Measurements from ENCODE around the gene SORCS2. TPM values are rescaled to one million over a fixed set of nuclear protein-coding genes. Genes with fewer than 3 reads are reported as not detected.

SORCS2 gene
- total RNA-seq, 4 donors from 2014 or later = 0.26 to 17.1 (median 2.9) TPM

DNA sequence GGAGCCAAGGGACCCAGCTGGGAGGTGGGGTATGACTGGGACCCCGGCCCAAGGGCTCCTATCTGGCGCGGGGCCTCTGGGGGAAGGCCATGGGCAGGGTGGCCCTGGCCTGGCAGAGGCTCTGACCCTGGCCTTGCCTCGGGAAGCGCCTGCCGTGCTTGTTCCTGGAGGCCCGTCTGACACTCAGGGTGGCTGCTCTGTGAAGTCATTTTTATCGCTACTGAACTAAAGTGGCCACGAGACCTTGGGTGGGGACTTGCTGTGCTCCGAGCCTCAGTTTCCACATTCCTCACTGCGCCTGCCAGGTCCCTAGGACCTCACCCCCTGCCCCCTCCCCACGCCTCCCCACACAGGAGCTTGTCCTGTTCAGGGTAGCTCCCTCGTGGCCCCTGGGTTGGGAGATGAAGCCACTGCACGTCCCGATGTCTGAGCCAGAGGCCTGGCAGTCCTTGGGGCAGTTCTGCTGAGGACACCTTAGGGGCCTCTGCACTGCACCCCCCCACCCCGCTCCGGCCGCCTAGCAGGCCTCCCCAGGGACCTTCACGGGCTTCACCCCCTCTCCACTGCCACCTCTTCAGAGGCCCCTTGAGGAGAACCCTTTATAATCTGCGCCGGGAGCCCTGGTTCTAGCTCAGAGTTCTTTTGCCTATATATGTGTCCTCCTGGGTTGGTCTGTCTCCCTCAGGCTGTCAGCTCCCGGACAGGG lies 639 bp upstream of the SORCS2 start:
- H3K4me1 ChIP-seq = peaks cover 0 to 6% of the 10 kb centered on the region in 2 donors

GRCh38 chr4:7193030-7193958 lies 956 bp downstream of the SORCS2 start:
- intact Hi-C loops (cut with DNase I; ENCODE audit: low total_unique reads) = loop anchor here (5.0 kb wide), 2 partner anchors 104 to 529 kb away; no protein-coding TSS in a partner anchor
- peak in 1 of 2 donors; percentile 60 for DNase-seq
- H3K36me3 ChIP-seq = no peaks in the 10 kb centered on the region
- H3K27ac ChIP-seq = no peak overlapping the region
- peak overlapping the region; percentile 23 to 51 for H3K4me3 ChIP-seq
- no peaks in the 10 kb centered on the region for H3K27me3 ChIP-seq
- H3K9me3 ChIP-seq = no peaks in the 10 kb centered on the region
- peaks cover 0 to 6% of the 10 kb centered on the region in 2 donors for H3K4me1 ChIP-seq
- TF ChIP-seq POLR2A (IDR thresholded peaks at IDR 0.05) = no peak
- TF ChIP-seq, protein P1, sequence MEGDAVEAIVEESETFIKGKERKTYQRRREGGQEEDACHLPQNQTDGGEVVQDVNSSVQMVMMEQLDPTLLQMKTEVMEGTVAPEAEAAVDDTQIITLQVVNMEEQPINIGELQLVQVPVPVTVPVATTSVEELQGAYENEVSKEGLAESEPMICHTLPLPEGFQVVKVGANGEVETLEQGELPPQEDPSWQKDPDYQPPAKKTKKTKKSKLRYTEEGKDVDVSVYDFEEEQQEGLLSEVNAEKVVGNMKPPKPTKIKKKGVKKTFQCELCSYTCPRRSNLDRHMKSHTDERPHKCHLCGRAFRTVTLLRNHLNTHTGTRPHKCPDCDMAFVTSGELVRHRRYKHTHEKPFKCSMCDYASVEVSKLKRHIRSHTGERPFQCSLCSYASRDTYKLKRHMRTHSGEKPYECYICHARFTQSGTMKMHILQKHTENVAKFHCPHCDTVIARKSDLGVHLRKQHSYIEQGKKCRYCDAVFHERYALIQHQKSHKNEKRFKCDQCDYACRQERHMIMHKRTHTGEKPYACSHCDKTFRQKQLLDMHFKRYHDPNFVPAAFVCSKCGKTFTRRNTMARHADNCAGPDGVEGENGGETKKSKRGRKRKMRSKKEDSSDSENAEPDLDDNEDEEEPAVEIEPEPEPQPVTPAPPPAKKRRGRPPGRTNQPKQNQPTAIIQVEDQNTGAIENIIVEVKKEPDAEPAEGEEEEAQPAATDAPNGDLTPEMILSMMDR (IDR thresholded peaks at IDR 0.05) = no peak

More for the DNA sequence above, 639 bp upstream of the SORCS2 start:
- DNase-seq = peak in 1 of 2 donors; percentile 31
- H3K27ac ChIP-seq = peak overlapping the region in 1 of 2 donors; percentile 26
- intact Hi-C loops (cut with DNase I; ENCODE audit: low total_unique reads) = loop anchor here (5.0 kb wide), 2 partner anchors 106 to 531 kb away; no protein-coding TSS in a partner anchor
- H3K36me3 ChIP-seq = no peaks in the 10 kb centered on the region
- H3K4me3 ChIP-seq = peak overlapping the region in 1 of 2 donors; percentile 21
- H3K9me3 ChIP-seq = no peaks in the 10 kb centered on the region
- no peak for TF ChIP-seq POLR2A (IDR thresholded peaks at IDR 0.05)
- TF ChIP-seq, protein P1 (IDR thresholded peaks at IDR 0.05) = no peak
- H3K27me3 ChIP-seq = no peaks in the 10 kb centered on the region

GRCh38 chr4:7194251-7195140 lies 2.2 kb downstream of the SORCS2 start:
- Histone ChIP-seq H3K9me3 (no peaks in the 10 kb centered on the region), H3K4me3 (no peak overlapping the region), H3K27ac (no peak overlapping the region), H3K27me3 (no peaks in the 10 kb centered on the region), H3K4me1 (peaks cover 0 to 6% of the 10 kb centered on the region in 2 donors), H3K36me3 (no peaks in the 10 kb centered on the region)
- TF ChIP-seq, protein P1 (IDR thresholded peaks at IDR 0.05) = peak in 1 of 4 experiments; percentile 18
- no peak for TF ChIP-seq POLR2A (IDR thresholded peaks at IDR 0.05)
- peak in 1 of 2 donors; percentile 39 for DNase-seq
- intact Hi-C loops (cut with DNase I; ENCODE audit: low total_unique reads) = loop anchor here (5.0 kb wide), 2 partner anchors 103 to 528 kb away; no protein-coding TSS in a partner anchor

DNA sequence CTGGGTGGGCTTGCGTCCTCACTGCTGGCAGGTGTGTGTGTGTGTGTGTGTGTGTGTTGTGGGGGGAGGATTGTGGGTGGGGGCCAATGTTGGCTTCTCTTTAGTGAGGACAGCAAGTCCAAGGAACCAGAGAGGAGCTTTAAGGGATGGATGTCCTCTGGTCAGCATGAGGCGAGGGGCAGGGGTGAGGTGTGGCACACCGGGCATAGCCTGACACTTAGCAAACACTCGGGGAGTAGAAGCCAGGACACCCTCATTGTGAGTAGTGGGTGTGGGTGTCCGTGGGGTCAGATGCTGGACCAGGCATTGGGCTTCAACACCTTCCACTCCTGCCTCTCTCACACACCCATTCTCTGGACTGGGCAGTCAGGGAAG lies 2.8 kb downstream of the SORCS2 start:
- Histone ChIP-seq H3K27ac (no peak overlapping the region), H3K4me1 (peaks cover 0 to 6% of the 10 kb centered on the region in 2 donors)
- peak in 1 of 2 donors; percentile 14 for DNase-seq

More for the DNA sequence above, 2.8 kb downstream of the SORCS2 start:
- Histone ChIP-seq H3K36me3 (no peaks in the 10 kb centered on the region), H3K9me3 (no peaks in the 10 kb centered on the region), H3K27me3 (no peaks in the 10 kb centered on the region), H3K4me3 (no peak overlapping the region)
- intact Hi-C loops (cut with DNase I; ENCODE audit: low total_unique reads) = no loop called here
- TF ChIP-seq, protein P1 (IDR thresholded peaks at IDR 0.05) = no peak
- TF ChIP-seq POLR2A (IDR thresholded peaks at IDR 0.05) = no peak

All from uterus (tissue), 4 donors.